RWPE1 (cell line): ENCODE data around the gene FNDC11.
A peak's percentile ranks its signal among the peaks of the same experiment; 100 is the strongest.

ENCODE experiments used
- CTCF ChIA-PET: fragments of 350-600 bp; sonication (Branson Sonifier 250); formaldehyde crosslinking; extraction: SDS; loops from one replicate; lab custom pipeline; 2021; lab: Yijun Ruan, JAX
- POLR2A ChIA-PET: fragments of 400-600 bp; formaldehyde crosslinking; extraction: SDS; loops from one replicate; lab custom pipeline; 2020; ENCODE audit warnings: antibody characterized with exemption; ENCODE audit not compliant: low non-redundant PET; lab: Yijun Ruan, JAX
- DNase-seq: peaks from one replicate; pipeline ENCODE4 v3.0.0; 2012; ENCODE audit warnings: low spot score
- H3K27ac ChIP-seq: fragments of 450-650 bp; 2 replicates; pipeline ENCODE4 v1.5.1; 2017
- TF ChIP-seq, protein P1 (sequence below): fragments of 450-650 bp; conservative IDR thresholded peaks from 2 replicates; pipeline ENCODE4 v1.5.1; 2017; ENCODE audit warnings: low read depth, mild to moderate bottlenecking

The FNDC11 gene

GRCh38 chr20:63544958-63545516, 8.9 kb upstream of the FNDC11 start:
- TF ChIP-seq, protein P1, sequence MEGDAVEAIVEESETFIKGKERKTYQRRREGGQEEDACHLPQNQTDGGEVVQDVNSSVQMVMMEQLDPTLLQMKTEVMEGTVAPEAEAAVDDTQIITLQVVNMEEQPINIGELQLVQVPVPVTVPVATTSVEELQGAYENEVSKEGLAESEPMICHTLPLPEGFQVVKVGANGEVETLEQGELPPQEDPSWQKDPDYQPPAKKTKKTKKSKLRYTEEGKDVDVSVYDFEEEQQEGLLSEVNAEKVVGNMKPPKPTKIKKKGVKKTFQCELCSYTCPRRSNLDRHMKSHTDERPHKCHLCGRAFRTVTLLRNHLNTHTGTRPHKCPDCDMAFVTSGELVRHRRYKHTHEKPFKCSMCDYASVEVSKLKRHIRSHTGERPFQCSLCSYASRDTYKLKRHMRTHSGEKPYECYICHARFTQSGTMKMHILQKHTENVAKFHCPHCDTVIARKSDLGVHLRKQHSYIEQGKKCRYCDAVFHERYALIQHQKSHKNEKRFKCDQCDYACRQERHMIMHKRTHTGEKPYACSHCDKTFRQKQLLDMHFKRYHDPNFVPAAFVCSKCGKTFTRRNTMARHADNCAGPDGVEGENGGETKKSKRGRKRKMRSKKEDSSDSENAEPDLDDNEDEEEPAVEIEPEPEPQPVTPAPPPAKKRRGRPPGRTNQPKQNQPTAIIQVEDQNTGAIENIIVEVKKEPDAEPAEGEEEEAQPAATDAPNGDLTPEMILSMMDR, result no peak
- peak; percentile 100 for DNase-seq
- H3K27ac ChIP-seq, result peak overlapping the region; percentile 79
- ChIA-PET POLR2A (interaction anchor here (0.6 kb wide), 1 partner anchor 82 kb away, joined by 3 read pairs; the partner anchor contains the start of gene GMEB2), CTCF (interaction anchor here (0.5 to 1.8 kb wide), 7 partner anchors 10 to 429 kb away, joined by 3 to 8 read pairs (median 4); no protein-coding TSS in a partner anchor)

- peak overlapping the region; percentile 79 for H3K27ac ChIP-seq
- DNase-seq, result no peak
- TF ChIP-seq, protein P1, result no peak
- ChIA-PET CTCF (interaction anchor here (1.3 to 1.8 kb wide), 3 partner anchors 7 to 429 kb away, joined by 3 to 5 read pairs (median 5); partner anchors contain the start of gene PTK6), POLR2A (interaction anchor here (0.6 kb wide), 1 partner anchor 195 kb away, joined by 3 read pairs; no protein-coding TSS in a partner anchor)
These were observed 8.1 kb upstream of the FNDC11 start for GRCh38 chr20:63545814-63546213.

GRCh38 chr20:63546256-63546955, 7.6 kb upstream of the FNDC11 start:
- POLR2A ChIA-PET, result interaction anchor here (0.6 kb wide), 1 partner anchor 195 kb away, joined by 3 read pairs; no protein-coding TSS in a partner anchor
- CTCF ChIA-PET, result interaction anchor here (1.3 to 1.8 kb wide), 3 partner anchors 8 to 428 kb away, joined by 3 to 5 read pairs (median 5); partner anchors contain the start of gene PTK6
- peak overlapping the region; percentile 79 for H3K27ac ChIP-seq
- no peak for DNase-seq
- TF ChIP-seq, protein P1, result no peak

- TF ChIP-seq, protein P1, result no peak
- DNase-seq, result no peak
- CTCF ChIA-PET, result interaction anchor here (0.6 to 1.8 kb wide), 4 partner anchors 9 to 427 kb away, joined by 3 to 5 read pairs (median 4); partner anchors contain the start of gene PTK6
- peak overlapping the region; percentile 79 for H3K27ac ChIP-seq
- POLR2A ChIA-PET, result no interaction called here
These were observed 6.8 kb upstream of the FNDC11 start for GRCh38 chr20:63546956-63547724.

GRCh38 chr20:63547725-63548480, 6.1 kb upstream of the FNDC11 start, which contains the start of gene SRMS:
Gene SRMS (minus strand): TSS chr20:63547749. CDS start chr20:63547463, 286 bp downstream.
- ChIA-PET CTCF (interaction anchor here (0.6 kb wide), 1 partner anchor 28 kb away, joined by 4 read pairs; no protein-coding TSS in a partner anchor), POLR2A (no interaction called here)
- TF ChIP-seq, protein P1, result no peak
- H3K27ac ChIP-seq, result peak within 1 kb of the TSS; percentile 79
- DNase-seq, result no peak
